Choroid plexus epithelial cell (primary cell): ENCODE measurements around the gene NTM.

Source experiments
- DNase-seq: peaks from one replicate; pipeline ENCODE4 v3.0.0-alpha.2; 2010; ENCODE audit warnings: low read depth
- H3K4me3 ChIP-seq: 2 replicates; pipeline ENCODE4 v1.5.1; 2011; ENCODE audit warnings: low read depth, mild to moderate bottlenecking, control low read depth, low read length, moderate library complexity
- CTCF ChIP-seq: conservative IDR thresholded peaks from 2 replicates; pipeline ENCODE4 v1.5.1; 2011; ENCODE audit warnings: low read depth, mild to moderate bottlenecking, control low read depth, inconsistent platforms, low read length, moderate library complexity

The NTM gene

GRCh38 chr11:131886201-131886600 lies 515.8 kb downstream of the NTM start:
- H3K4me3 ChIP-seq, result no peak overlapping the region
- no peak for DNase-seq
- TF ChIP-seq CTCF, result no peak

DNA sequence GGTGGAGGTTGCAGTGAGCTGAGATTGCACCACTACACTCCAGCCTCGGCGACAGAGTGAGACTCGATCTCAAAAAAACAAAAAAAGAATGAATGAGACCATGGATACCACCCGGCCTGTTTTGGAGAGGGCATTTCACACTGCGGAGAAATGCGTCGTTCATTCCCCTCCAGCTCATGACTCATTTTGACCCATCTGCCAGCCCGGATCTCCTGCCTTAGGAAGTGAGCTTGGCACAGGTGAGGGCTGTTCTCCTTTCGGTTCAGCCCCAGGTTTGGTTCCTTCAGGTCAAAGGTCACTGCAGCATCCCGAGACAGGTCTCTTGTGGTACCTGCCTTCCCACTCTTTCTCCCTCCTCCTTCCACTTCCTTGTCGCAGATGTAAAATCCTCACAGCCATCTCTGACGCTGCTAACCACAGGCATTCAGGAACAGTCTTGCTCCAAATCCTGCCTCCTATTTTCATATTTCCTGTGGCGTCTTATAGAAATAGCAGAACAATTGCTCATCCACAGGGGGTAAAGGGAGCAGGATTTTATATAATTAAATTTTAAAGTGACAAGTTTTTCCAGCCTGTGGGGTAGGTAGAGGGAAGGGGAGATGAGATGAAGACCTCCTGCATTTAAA lies 517.9 kb downstream of the NTM start:
- TF ChIP-seq CTCF, result no peak
- peak overlapping the region; percentile 27 for H3K4me3 ChIP-seq
- peak; percentile 92 for DNase-seq

GRCh38 chr11:131889146-131889577 lies 518.7 kb downstream of the NTM start:
- TF ChIP-seq CTCF, result no peak
- DNase-seq, result peak; percentile 92
- no peak overlapping the region for H3K4me3 ChIP-seq

DNA sequence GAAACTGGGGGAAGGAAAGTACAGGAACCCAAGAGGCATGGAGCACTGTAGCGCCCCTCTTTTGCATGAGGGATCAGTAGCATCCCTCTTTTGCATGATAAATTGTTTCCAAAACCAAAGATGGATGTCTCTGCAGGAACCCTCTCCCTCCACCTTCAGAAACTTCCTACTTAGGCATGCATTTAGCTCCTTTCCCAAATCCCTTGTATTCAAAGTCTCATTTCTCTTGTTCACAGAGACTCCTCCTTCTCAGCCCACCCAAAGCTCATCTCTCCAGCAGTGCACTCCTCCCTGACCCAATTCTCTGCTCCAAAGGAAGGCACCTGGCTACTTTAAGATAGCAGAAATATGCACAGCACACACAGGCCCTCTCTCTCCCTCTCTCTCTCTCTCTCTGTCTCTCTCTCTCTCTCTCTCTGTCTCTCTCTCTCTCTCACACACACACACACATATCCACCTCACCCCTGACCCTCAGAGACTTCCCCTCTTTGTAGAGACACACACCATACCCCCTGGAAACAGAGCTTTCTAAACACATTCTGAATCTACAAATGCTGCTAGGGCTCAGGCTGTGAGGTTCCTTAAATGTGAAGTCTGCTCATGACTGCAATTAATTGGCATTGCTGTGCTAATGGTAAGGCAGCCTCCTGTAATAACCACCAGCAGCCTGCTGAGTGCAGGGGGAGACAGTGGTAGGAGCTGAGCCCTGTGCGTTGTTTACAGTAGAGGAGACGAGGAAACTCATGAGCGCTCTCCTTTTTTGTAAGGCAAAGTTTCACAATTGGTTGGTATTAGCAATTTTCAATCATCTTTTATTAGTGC lies 519.6 kb downstream of the NTM start:
- no peak overlapping the region for H3K4me3 ChIP-seq
- DNase-seq, result peak; percentile 76
- peak; percentile 54 for TF ChIP-seq CTCF

DNA sequence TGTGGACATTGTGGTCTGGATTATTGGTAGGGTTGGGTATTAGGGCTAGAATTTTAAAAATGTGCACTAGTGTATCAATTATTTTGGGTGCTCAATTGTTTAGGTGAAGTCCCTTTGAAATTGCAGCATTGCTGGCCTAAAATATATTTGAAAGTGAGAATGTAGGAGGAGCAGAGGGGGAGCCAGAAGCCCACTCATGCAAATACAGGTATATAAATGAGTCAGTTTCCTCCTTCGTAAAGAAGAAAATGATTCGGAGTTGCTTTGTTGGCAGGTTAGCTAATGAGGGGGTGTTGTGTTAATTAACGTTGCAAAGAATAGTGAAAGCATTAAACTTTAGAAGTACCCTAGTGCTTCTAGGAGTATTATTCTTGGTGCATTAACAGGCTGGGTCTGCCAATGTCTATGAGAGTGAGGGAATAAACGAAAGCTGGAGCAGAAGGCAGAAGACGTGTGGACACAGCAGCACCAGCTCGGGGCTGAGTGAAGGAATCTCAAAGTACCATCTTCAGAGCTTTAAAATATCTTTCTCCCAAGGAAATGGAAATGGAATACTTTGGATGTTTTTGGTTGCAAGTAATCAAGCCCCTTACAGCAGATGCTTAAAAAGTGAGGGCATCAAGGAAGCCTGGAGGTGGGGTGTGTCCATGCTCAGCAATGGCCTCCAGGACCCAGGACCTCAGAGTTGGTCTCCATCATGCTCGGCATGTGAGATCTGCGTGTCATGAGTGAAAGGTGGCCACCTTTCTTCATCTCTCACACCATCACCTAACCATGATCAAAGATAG lies 522.9 kb downstream of the NTM start:
- no peak for TF ChIP-seq CTCF
- no peak overlapping the region for H3K4me3 ChIP-seq
- DNase-seq, result no peak

GRCh38 chr11:131893988-131894387 lies 523.6 kb downstream of the NTM start:
- no peak for DNase-seq
- no peak overlapping the region for H3K4me3 ChIP-seq
- no peak for TF ChIP-seq CTCF
